HUES64 (cell line): ENCODE measurements around the gene FXR1. TPM values are rescaled to one million over a fixed set of nuclear protein-coding genes. Genes with fewer than 3 reads are reported as not detected.
"Not testable (repeated sequence)": the region's sequence is repeated elsewhere in the genome, so short reads cannot be mapped to it uniquely, and the experiment has no call there.

Experiments
- H3K27ac ChIP-seq: 2 replicates; pipeline ENCODE4 v1.7.0; 2013; ENCODE audit warnings: low read depth, low read length, inconsistent platforms
- H3K27me3 ChIP-seq: 2 replicates; pipeline ENCODE4 v1.6.1; 2013; ENCODE audit warnings: mild to moderate bottlenecking, low read length; ENCODE audit not compliant: insufficient read depth
- H3K36me3 ChIP-seq: 2 replicates; pipeline ENCODE4 v1.6.1; 2013; ENCODE audit warnings: mild to moderate bottlenecking, low read length; ENCODE audit not compliant: insufficient read depth
- H3K4me1 ChIP-seq: 2 replicates; pipeline ENCODE4 v1.6.1; 2013; ENCODE audit warnings: mild to moderate bottlenecking, low read length, moderate library complexity; ENCODE audit not compliant: insufficient read depth
- H3K4me3 ChIP-seq: 2 replicates; pipeline ENCODE4 v1.5.1; 2013; ENCODE audit warnings: mild to moderate bottlenecking, low read length, moderate library complexity
- H3K9ac ChIP-seq: 2 replicates; pipeline ENCODE4 v1.6.1; 2013; ENCODE audit warnings: mild to moderate bottlenecking, low read depth, low read length
- H3K9me3 ChIP-seq: 2 replicates; pipeline ENCODE4 v1.6.1; 2013; ENCODE audit warnings: low read depth, low read length; ENCODE audit not compliant: insufficient read depth
- WGBS: fragments of 150-250, 120-280 bp; methylation state at CpG from one replicate; pipeline ENCODE4 v1.1.7; 2013; ENCODE audit warnings: missing lambda C conversion rate; 5-methylcytosine and 5-hydroxymethylcytosine counted together
- polyA plus RNA-seq, 2 experiments: library from polyadenylated mRNA; stranded (reverse); fragments of 50-300 nt; gene quantifications; one replicate each; pipeline ENCODE4 v1.2.3, GENCODE V29; 2013

The FXR1 gene
- 158 TPM for polyA plus RNA-seq (2013, experiment 1 of 2)
- 205 TPM for polyA plus RNA-seq (2013, experiment 2 of 2)

DNA sequence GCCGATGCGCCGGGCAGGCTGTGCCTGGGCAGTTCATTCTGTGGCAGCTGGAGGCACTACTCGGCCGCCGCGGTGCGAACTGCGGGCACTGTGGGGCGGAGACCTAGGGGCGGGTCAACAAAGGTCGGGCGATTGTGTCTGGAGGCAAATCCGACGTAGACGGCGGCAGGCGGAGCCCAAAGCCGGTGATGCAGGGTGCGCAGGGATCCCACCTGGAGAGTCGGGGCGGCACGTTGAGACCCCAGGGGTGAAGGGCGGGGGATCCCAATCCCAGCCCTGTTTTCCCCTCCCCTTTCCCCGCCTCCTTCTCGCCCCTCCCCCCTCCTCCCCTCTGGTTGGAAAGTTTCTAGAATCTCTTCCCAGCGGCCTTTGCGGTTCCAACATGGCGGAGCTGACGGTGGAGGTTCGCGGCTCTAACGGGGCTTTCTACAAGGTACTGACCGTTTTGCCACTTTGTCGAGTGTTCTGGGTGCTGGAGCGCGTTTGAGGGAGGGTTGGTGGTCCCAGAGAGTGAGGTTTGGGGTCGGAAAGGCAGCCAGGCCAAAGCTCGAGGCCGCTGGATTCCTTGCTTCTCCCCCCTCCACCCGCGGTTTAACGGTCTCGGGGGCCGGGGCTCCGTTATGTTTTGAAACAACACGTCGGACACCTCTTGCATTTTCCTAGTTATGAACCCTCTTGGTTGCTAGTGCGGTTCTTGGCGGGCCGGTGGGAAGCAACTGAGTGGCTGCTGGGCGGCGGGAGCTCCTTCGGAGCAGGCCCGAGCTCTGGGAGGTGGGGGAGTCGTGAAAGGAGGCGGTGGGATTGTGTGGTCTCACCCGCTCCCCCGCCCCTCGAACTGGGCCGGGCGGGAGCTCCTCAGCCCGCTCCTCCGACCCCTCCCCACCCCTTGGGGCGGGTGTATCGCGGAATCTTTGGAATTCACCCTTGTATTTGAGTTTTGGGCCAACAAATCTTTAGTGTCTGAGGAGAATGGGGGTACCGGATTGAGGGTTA, at the start of gene FXR1:
TSS of gene FXR1 (plus strand) at position 367 of the 993 bp plus-strand sequence. CDS start at position 383, 16 bp downstream.
- Histone ChIP-seq H3K9ac (peak within 1 kb of the TSS; percentile 99), H3K27ac (peak within 1 kb of the TSS; percentile 99), H3K27me3 (no peaks in the 10 kb centered on the region), H3K9me3 (no peaks in the 10 kb centered on the region), H3K36me3 (peaks cover 29% of the 10 kb centered on the region), H3K4me3 (peak within 1 kb of the TSS; percentile 99), H3K4me1 (peaks cover 22% of the 10 kb centered on the region)
- under 1% methylated on average over 65 of the region's 68 CpGs for WGBS

GRCh38 chr3:180870008-180870699, 42.3 kb upstream of the FXR1 start:
- no peak overlapping the region for H3K27ac ChIP-seq
- H3K9ac ChIP-seq: no peak overlapping the region

DNA sequence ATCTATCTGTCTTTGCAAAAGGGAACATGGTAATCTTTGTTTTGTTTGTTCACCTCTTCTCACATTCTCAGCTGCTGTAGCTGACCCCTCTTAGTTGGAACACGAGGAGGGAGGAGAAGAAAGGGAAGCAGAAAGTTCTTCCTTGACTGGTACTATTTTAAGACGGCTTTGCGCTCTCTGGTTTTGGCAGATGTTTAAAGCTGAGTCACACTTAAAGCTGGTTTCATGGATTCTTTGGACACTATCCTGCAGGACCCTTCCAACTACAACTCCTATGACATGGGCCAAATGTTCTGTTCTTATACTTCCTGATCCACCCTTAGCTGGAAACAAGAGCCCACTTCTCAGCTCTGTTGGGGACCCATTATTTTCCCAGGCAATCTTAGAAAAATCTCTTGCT, 40.6 kb upstream of the FXR1 start:
- H3K27me3 ChIP-seq: no peaks in the 10 kb centered on the region
- H3K4me3 ChIP-seq: no peak overlapping the region
- no peak overlapping the region for H3K9ac ChIP-seq
- H3K27ac ChIP-seq: no peak overlapping the region
- no peaks in the 10 kb centered on the region for H3K4me1 ChIP-seq
- WGBS: 94% methylated on average over 3 of the region's 3 CpGs
- no peaks in the 10 kb centered on the region for H3K9me3 ChIP-seq
- H3K36me3 ChIP-seq: no peaks in the 10 kb centered on the region

More at GRCh38 chr3:180870008-180870699, 42.3 kb upstream of the FXR1 start:
- H3K4me1 ChIP-seq: no peaks in the 10 kb centered on the region
- H3K27me3 ChIP-seq: no peaks in the 10 kb centered on the region
- H3K36me3 ChIP-seq: no peaks in the 10 kb centered on the region
- H3K9me3 ChIP-seq: no peaks in the 10 kb centered on the region
- no peak overlapping the region for H3K4me3 ChIP-seq
- 88% methylated on average over 28 of the region's 28 CpGs for WGBS

- not testable (repeated sequence) for H3K4me3 ChIP-seq, H3K27ac ChIP-seq, H3K9me3 ChIP-seq, H3K36me3 ChIP-seq, H3K9ac ChIP-seq, H3K27me3 ChIP-seq, H3K4me1 ChIP-seq
- 85% methylated on average over 9 of the region's 9 CpGs for WGBS
Observed at GRCh38 chr3:180872430-180872829, 40.0 kb upstream of the FXR1 start.

- WGBS: 100% methylated on average over 1 of the region's 2 CpGs
- no peak overlapping the region for H3K4me3 ChIP-seq
- no peaks in the 10 kb centered on the region for H3K9me3 ChIP-seq
- no peaks in the 10 kb centered on the region for H3K4me1 ChIP-seq
- H3K36me3 ChIP-seq: no peaks in the 10 kb centered on the region
- H3K27ac ChIP-seq: no peak overlapping the region
- H3K27me3 ChIP-seq: no peaks in the 10 kb centered on the region
- H3K9ac ChIP-seq: no peak overlapping the region
Observed at GRCh38 chr3:180875124-180875698, 37.3 kb upstream of the FXR1 start.

GRCh38 chr3:180881065-180881801, 31.2 kb upstream of the FXR1 start:
- Histone ChIP-seq H3K4me1 (no peaks in the 10 kb centered on the region), H3K36me3 (no peaks in the 10 kb centered on the region), H3K9ac (no peak overlapping the region), H3K27me3 (no peaks in the 10 kb centered on the region), H3K9me3 (no peaks in the 10 kb centered on the region), H3K4me3 (no peak overlapping the region), H3K27ac (no peak overlapping the region)
- WGBS: 96% methylated on average over 15 of the region's 15 CpGs

GRCh38 chr3:180882115-180882514, 30.4 kb upstream of the FXR1 start:
- Histone ChIP-seq H3K27ac (no peak overlapping the region), H3K4me3 (no peak overlapping the region), H3K27me3 (no peaks in the 10 kb centered on the region), H3K36me3 (no peaks in the 10 kb centered on the region), H3K9ac (no peak overlapping the region), H3K4me1 (no peaks in the 10 kb centered on the region), H3K9me3 (no peaks in the 10 kb centered on the region)
- 94% methylated on average over 4 of the region's 4 CpGs for WGBS

- H3K4me1 ChIP-seq: no peaks in the 10 kb centered on the region
- H3K27ac ChIP-seq: no peak overlapping the region
- H3K36me3 ChIP-seq: no peaks in the 10 kb centered on the region
- 92% methylated on average over 5 of the region's 6 CpGs for WGBS
- no peak overlapping the region for H3K9ac ChIP-seq
- H3K9me3 ChIP-seq: peaks cover 13% of the 10 kb centered on the region
- H3K27me3 ChIP-seq: no peaks in the 10 kb centered on the region
- H3K4me3 ChIP-seq: no peak overlapping the region
Observed at GRCh38 chr3:180888992-180889560, 23.4 kb upstream of the FXR1 start.

DNA sequence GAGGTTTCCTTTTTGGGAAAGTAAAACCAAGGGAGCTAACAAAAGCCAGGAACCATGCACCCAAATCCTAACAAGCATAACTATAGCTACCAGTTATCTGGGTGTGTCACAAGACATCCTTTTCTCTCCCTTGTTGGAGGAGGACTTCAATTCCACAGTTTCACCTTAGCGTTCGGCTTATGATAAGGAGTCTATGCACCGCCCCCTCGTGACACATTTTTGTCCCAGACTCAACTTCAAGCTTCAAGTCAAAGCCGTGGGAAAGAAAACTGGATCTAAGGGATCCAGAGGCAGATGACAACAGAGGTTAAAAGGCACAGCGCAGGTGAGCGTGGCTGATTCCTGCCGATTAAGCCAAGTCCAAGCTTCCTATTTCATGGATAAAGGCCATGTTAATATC, 13.9 kb upstream of the FXR1 start:
- 91% methylated on average over 8 of the region's 8 CpGs for WGBS
- Histone ChIP-seq H3K4me1 (no peaks in the 10 kb centered on the region), H3K9ac (no peak overlapping the region), H3K36me3 (no peaks in the 10 kb centered on the region), H3K4me3 (no peak overlapping the region), H3K27me3 (no peaks in the 10 kb centered on the region), H3K27ac (no peak overlapping the region), H3K9me3 (no peaks in the 10 kb centered on the region)

- H3K9me3 ChIP-seq: peaks cover 3% of the 10 kb centered on the region; the same call in 1 of the 2 replicates
- H3K4me1 ChIP-seq: peaks cover 16% of the 10 kb centered on the region
- no peak overlapping the region for H3K9ac ChIP-seq
- no peaks in the 10 kb centered on the region for H3K27me3 ChIP-seq
- H3K27ac ChIP-seq: no peak overlapping the region
- 92% methylated on average over 4 of the region's 5 CpGs for WGBS
- H3K36me3 ChIP-seq: peaks cover under 1% of the 10 kb centered on the region; the same call in 1 of the 2 replicates
- no peak overlapping the region for H3K4me3 ChIP-seq
Observed at GRCh38 chr3:180909369-180910127, 2.9 kb upstream of the FXR1 start.
